WTC11 (cell line): Measurements from ENCODE around the gene ACVR2A.

Experiments used
- CDX4 ChIP-seq: fragments of 250-450 bp; sonication (Bioruptor Pico); IDR thresholded peaks from 2 replicates; pipeline ENCODE4 v1.9.0; 2021; ENCODE audit warnings: moderate library complexity, mild to moderate bottlenecking, inconsistent platforms, borderline replicate concordance
- CREM ChIP-seq: sonication (generic); formaldehyde crosslinking; IDR thresholded peaks from 2 replicates; pipeline ENCODE4 v1.8.1; 2022; ENCODE audit warnings: mild to moderate bottlenecking, missing genetic modification reagents, moderate library complexity
- CTCF ChIP-seq: fragments of 200-600 bp; IDR thresholded peaks from 2 replicates; pipeline ENCODE4 v1.8.0; 2022; ENCODE audit warnings: antibody characterized with exemption
- FOXP1 ChIP-seq: sonication (generic); formaldehyde crosslinking; IDR thresholded peaks from 2 replicates; pipeline ENCODE4 v1.8.0; 2022; ENCODE audit warnings: missing genetic modification reagents, mild to moderate bottlenecking, moderate library complexity, borderline replicate concordance
- NR1H2 ChIP-seq: sonication (generic); formaldehyde crosslinking; IDR thresholded peaks from 2 replicates; pipeline ENCODE4 v1.9.0; 2021; ENCODE audit warnings: mild to moderate bottlenecking, moderate library complexity, missing genetic modification reagents
- PRDM15 ChIP-seq: sonication (generic); formaldehyde crosslinking; IDR thresholded peaks from 2 replicates; pipeline ENCODE4 v1.8.0; 2022; ENCODE audit warnings: missing genetic modification reagents
- TEAD4 ChIP-seq: sonication (generic); formaldehyde crosslinking; IDR thresholded peaks from 2 replicates; pipeline ENCODE4 v1.8.0; 2022; ENCODE audit warnings: mild to moderate bottlenecking, missing genetic modification reagents
- USF1 ChIP-seq: sonication (generic); formaldehyde crosslinking; IDR thresholded peaks from 2 replicates; pipeline ENCODE4 v1.8.0; 2022; ENCODE audit warnings: mild to moderate bottlenecking, missing genetic modification reagents
- ZNF121 ChIP-seq: sonication (generic); formaldehyde crosslinking; IDR thresholded peaks from 2 replicates; pipeline ENCODE4 v1.8.0; 2023; ENCODE audit warnings: missing genetic modification reagents
- TF ChIP-seq, protein P1 (sequence below): sonication (generic); formaldehyde crosslinking; IDR thresholded peaks from 2 replicates; pipeline ENCODE4 v1.8.1; 2022; ENCODE audit warnings: missing genetic modification reagents, borderline replicate concordance
- TF ChIP-seq, protein P2 (sequence below): sonication (generic); formaldehyde crosslinking; IDR thresholded peaks from 2 replicates; pipeline ENCODE4 v1.8.1; 2022; ENCODE audit warnings: mild to moderate bottlenecking, missing genetic modification reagents, moderate library complexity, borderline replicate concordance
- TF ChIP-seq, protein P3 (sequence below): sonication (generic); formaldehyde crosslinking; IDR thresholded peaks from 2 replicates; pipeline ENCODE4 v1.8.1; 2023; ENCODE audit warnings: mild to moderate bottlenecking, missing genetic modification reagents, moderate library complexity
- TF ChIP-seq, protein P4 (sequence below): sonication (generic); formaldehyde crosslinking; IDR thresholded peaks from 2 replicates; pipeline ENCODE4 v1.8.1; 2023; ENCODE audit warnings: mild to moderate bottlenecking, missing genetic modification reagents

DNA sequence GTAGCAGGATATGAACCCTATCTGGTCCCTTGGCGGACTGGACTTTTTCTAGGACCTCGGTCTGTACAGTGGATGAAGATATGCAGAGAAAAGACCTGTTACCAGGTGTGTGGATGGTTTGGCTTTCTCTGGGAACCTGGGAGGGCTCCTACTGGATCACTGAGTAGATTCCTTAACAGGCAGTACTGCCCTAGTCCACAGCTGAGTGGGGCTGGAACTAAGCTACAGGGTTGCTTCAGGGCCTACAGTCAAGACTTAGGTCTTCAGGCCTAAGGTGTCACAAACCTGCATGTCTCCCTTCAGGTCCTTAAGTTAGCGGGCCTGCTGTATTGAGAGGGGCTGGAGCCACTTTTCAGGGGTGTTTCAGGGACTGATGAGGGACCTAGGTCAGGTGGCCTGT is 132.8 kb downstream of the ACVR2A start:
- TF ChIP-seq PRDM15 (CRISPR knock-in tag) (no peak), TEAD4 (CRISPR knock-in tag) (no peak), CTCF (no peak), NR1H2 (CRISPR knock-in tag) (no peak), FOXP1 (CRISPR knock-in tag) (no peak), ZNF121 (no peak), CREM (CRISPR knock-in tag) (no peak), USF1 (no peak), CDX4 (CRISPR knock-in tag) (no peak)
- TF ChIP-seq, protein P1, sequence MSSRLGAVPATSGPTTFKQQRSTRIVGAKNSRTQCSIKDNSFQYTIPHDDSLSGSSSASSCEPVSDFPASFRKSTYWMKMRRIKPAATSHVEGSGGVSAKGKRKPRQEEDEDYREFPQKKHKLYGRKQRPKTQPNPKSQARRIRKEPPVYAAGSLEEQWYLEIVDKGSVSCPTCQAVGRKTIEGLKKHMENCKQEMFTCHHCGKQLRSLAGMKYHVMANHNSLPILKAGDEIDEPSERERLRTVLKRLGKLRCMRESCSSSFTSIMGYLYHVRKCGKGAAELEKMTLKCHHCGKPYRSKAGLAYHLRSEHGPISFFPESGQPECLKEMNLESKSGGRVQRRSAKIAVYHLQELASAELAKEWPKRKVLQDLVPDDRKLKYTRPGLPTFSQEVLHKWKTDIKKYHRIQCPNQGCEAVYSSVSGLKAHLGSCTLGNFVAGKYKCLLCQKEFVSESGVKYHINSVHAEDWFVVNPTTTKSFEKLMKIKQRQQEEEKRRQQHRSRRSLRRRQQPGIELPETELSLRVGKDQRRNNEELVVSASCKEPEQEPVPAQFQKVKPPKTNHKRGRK (CRISPR knock-in tag): no peak
- TF ChIP-seq, protein P2, sequence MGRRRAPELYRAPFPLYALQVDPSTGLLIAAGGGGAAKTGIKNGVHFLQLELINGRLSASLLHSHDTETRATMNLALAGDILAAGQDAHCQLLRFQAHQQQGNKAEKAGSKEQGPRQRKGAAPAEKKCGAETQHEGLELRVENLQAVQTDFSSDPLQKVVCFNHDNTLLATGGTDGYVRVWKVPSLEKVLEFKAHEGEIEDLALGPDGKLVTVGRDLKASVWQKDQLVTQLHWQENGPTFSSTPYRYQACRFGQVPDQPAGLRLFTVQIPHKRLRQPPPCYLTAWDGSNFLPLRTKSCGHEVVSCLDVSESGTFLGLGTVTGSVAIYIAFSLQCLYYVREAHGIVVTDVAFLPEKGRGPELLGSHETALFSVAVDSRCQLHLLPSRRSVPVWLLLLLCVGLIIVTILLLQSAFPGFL (CRISPR knock-in tag): no peak
- TF ChIP-seq, protein P3, sequence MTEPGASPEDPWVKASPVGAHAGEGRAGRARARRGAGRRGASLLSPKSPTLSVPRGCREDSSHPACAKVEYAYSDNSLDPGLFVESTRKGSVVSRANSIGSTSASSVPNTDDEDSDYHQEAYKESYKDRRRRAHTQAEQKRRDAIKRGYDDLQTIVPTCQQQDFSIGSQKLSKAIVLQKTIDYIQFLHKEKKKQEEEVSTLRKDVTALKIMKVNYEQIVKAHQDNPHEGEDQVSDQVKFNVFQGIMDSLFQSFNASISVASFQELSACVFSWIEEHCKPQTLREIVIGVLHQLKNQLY: no peak
- TF ChIP-seq, protein P4, sequence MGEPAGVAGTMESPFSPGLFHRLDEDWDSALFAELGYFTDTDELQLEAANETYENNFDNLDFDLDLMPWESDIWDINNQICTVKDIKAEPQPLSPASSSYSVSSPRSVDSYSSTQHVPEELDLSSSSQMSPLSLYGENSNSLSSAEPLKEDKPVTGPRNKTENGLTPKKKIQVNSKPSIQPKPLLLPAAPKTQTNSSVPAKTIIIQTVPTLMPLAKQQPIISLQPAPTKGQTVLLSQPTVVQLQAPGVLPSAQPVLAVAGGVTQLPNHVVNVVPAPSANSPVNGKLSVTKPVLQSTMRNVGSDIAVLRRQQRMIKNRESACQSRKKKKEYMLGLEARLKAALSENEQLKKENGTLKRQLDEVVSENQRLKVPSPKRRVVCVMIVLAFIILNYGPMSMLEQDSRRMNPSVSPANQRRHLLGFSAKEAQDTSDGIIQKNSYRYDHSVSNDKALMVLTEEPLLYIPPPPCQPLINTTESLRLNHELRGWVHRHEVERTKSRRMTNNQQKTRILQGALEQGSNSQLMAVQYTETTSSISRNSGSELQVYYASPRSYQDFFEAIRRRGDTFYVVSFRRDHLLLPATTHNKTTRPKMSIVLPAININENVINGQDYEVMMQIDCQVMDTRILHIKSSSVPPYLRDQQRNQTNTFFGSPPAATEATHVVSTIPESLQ (CRISPR knock-in tag): no peak
